ENCODE data around the gene APP. TPM values are rescaled to one million over a fixed set of nuclear protein-coding genes. Genes with fewer than 3 reads are reported as not detected.

Gene APP
- total and polyA plus RNA-seq, 8 donors, result 373 to 671 (median 580) TPM

GRCh38 chr21:25913479-25913878 is 257.1 kb downstream of the APP start:
- ATAC-seq (no peak), DNase-seq (no peak)
- Histone ChIP-seq H3K4me1 (peaks cover 0 to 4% of the 10 kb centered on the region in 2 donors), H3K27ac (no peak overlapping the region), H3K36me3 (peaks cover 0 to 6% of the 10 kb centered on the region in 2 donors), H3K9me3 (peaks cover 0 to 3% of the 10 kb centered on the region in 2 donors), H3K27me3 (no peaks in the 10 kb centered on the region), H3K4me3 (no peak overlapping the region)
- TF ChIP-seq CTCF (IDR thresholded peaks at IDR 0.05), result no peak
- intact Hi-C loops (cut with DNase I), result no loop called here

- Histone ChIP-seq H3K27me3 (no peaks in the 10 kb centered on the region), H3K4me1 (peaks cover 0 to 4% of the 10 kb centered on the region in 2 donors), H3K9me3 (no peaks in the 10 kb centered on the region), H3K4me3 (no peak overlapping the region), H3K27ac (no peak overlapping the region), H3K36me3 (peaks cover 0 to 6% of the 10 kb centered on the region in 2 donors)
- intact Hi-C loops (cut with DNase I), result no loop called here
- DNase-seq, result no peak
- no peak for TF ChIP-seq CTCF (IDR thresholded peaks at IDR 0.05)
- no peak for ATAC-seq
Measured at GRCh38 chr21:25912402-25912746, 258.2 kb downstream of the APP start.

- no peaks in the 10 kb centered on the region for H3K9me3 ChIP-seq
- DNase-seq, result no peak
- peaks cover 0 to 6% of the 10 kb centered on the region in 2 donors for H3K36me3 ChIP-seq
- intact Hi-C loops (cut with DNase I), result no loop called here
- no peak overlapping the region for H3K27ac ChIP-seq
- peaks cover 0 to 4% of the 10 kb centered on the region in 2 donors for H3K4me1 ChIP-seq
- ATAC-seq, result no peak
- H3K4me3 ChIP-seq, result no peak overlapping the region
- no peaks in the 10 kb centered on the region for H3K27me3 ChIP-seq
- TF ChIP-seq CTCF (IDR thresholded peaks at IDR 0.05), result no peak
Measured at GRCh38 chr21:25911730-25912401, 258.7 kb downstream of the APP start.

GRCh38 chr21:25910809-25911208 is 259.8 kb downstream of the APP start:
- no peak for ATAC-seq
- Histone ChIP-seq H3K27ac (no peak overlapping the region), H3K9me3 (no peaks in the 10 kb centered on the region), H3K36me3 (peaks cover 0 to 6% of the 10 kb centered on the region in 2 donors), H3K27me3 (no peaks in the 10 kb centered on the region), H3K4me1 (peaks cover 0 to 4% of the 10 kb centered on the region in 2 donors), H3K4me3 (no peak overlapping the region)
- TF ChIP-seq CTCF (IDR thresholded peaks at IDR 0.05), result no peak
- intact Hi-C loops (cut with DNase I), result no loop called here
- no peak for DNase-seq

- Histone ChIP-seq H3K36me3 (peaks cover 0 to 6% of the 10 kb centered on the region in 2 donors), H3K9me3 (no peaks in the 10 kb centered on the region), H3K4me1 (peaks cover 0 to 4% of the 10 kb centered on the region in 2 donors), H3K4me3 (no peak overlapping the region), H3K27me3 (no peaks in the 10 kb centered on the region), H3K27ac (no peak overlapping the region)
- TF ChIP-seq CTCF (IDR thresholded peaks at IDR 0.05), result no peak
- ATAC-seq (no peak), DNase-seq (no peak)
- intact Hi-C loops (cut with DNase I), result no loop called here
Measured at GRCh38 chr21:25909341-25909740, 261.2 kb downstream of the APP start.
